Peyer's patch (tissue), 4 donors: Measurements from ENCODE around the gene FOXC1. TPM values are rescaled to one million over a fixed set of nuclear protein-coding genes. Genes with fewer than 3 reads are reported as not detected.

Source experiments
- DNase-seq, 3 donors: peaks; one replicate each; pipeline ENCODE4 v3.0.0-alpha.2; 2017 to 2019
- H3K27ac ChIP-seq, 4 donors: fragments of 200-600 bp; sonication (generic); one replicate each; pipeline ENCODE4 v1.5.1; 2016 to 2019
- H3K27me3 ChIP-seq, 2 donors: fragments of 200-600 bp; sonication (generic); one replicate each; pipeline ENCODE4 v1.5.1; 2019
- H3K36me3 ChIP-seq, 3 donors: fragments of 200-600 bp; sonication (generic); one replicate each; pipeline ENCODE4 v1.5.1; 2016 to 2019
- H3K4me1 ChIP-seq, 4 donors: fragments of 200-600 bp; sonication (generic); one replicate each; pipeline ENCODE4 v1.5.1; 2016 to 2019
- H3K4me3 ChIP-seq, 4 donors: fragments of 200-600 bp; sonication (generic); 1 replicate in 3 of 4; 2 replicates in 1 of 4; pipeline ENCODE4 v1.5.1; 2016 to 2019; ENCODE audit warnings: mild to moderate bottlenecking in 1 of 4
- H3K9me3 ChIP-seq, 4 donors: fragments of 200-600 bp; sonication (generic); one replicate each; pipeline ENCODE4 v1.5.1; 2016 to 2019; ENCODE audit warnings: mild to moderate bottlenecking in 1 of 4
- POLR2A ChIP-seq, 2 donors: fragments of 450-650 bp; IDR thresholded peaks; one replicate each; pipeline ENCODE4 v1.5.1; 2017; ENCODE audit warnings: antibody characterized with exemption in 2 of 2, mild to moderate bottlenecking in 2 of 2, moderate library complexity in 2 of 2
- total RNA-seq, 4 donors: library from RNA; depleted of rRNA; stranded (reverse); fragments of >200 nt; gene quantifications; one replicate each; pipeline ENCODE4 v1.1.0, GENCODE V29; 2016
- TF ChIP-seq, protein P1 (sequence below), 6 experiments: fragments of 450-650 bp in 4 of 6; fragments of 200-600 bp in 2 of 6; sonication (generic) in 1 of 6; IDR thresholded peaks; one replicate each; pipeline ENCODE4 v1.5.1; 2017 to 2019; ENCODE audit warnings: antibody characterized with exemption in 6 of 6, mild to moderate bottlenecking in 3 of 6, moderate library complexity in 1 of 6

The FOXC1 gene
- total RNA-seq, 4 donors from 2014 or later = 1.6 to 3.3 (median 2.7) TPM; not detected in 1

DNA sequence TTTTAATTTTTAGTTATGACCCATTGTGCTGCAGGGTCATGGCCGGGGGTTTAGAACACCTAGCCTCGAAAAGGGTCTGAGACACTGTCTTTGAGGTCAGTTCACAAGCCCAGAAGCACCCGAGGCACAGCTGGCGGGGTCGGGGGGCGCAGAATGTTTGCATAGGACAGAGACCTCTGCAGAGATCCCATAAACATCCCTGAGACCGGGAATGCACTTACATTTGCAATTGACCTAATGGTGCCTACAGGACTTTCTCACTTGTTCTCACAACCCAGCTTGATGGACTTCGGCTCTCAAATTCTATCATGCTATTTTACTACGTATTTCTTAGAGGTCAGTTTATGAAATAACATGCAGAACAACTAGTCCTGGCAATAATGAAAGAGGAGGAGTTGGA is 33.5 kb upstream of the FOXC1 start:
- no peaks in the 10 kb centered on the region for H3K36me3 ChIP-seq
- no peak overlapping the region for H3K27ac ChIP-seq
- no peaks in the 10 kb centered on the region for H3K4me1 ChIP-seq
- H3K4me3 ChIP-seq = no peak overlapping the region
- no peaks in the 10 kb centered on the region for H3K9me3 ChIP-seq
- DNase-seq = no peak
- no peaks in the 10 kb centered on the region for H3K27me3 ChIP-seq
- TF ChIP-seq, protein P1, sequence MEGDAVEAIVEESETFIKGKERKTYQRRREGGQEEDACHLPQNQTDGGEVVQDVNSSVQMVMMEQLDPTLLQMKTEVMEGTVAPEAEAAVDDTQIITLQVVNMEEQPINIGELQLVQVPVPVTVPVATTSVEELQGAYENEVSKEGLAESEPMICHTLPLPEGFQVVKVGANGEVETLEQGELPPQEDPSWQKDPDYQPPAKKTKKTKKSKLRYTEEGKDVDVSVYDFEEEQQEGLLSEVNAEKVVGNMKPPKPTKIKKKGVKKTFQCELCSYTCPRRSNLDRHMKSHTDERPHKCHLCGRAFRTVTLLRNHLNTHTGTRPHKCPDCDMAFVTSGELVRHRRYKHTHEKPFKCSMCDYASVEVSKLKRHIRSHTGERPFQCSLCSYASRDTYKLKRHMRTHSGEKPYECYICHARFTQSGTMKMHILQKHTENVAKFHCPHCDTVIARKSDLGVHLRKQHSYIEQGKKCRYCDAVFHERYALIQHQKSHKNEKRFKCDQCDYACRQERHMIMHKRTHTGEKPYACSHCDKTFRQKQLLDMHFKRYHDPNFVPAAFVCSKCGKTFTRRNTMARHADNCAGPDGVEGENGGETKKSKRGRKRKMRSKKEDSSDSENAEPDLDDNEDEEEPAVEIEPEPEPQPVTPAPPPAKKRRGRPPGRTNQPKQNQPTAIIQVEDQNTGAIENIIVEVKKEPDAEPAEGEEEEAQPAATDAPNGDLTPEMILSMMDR (IDR thresholded peaks at IDR 0.05) = no peak
- no peak for TF ChIP-seq POLR2A (IDR thresholded peaks at IDR 0.05)

DNA sequence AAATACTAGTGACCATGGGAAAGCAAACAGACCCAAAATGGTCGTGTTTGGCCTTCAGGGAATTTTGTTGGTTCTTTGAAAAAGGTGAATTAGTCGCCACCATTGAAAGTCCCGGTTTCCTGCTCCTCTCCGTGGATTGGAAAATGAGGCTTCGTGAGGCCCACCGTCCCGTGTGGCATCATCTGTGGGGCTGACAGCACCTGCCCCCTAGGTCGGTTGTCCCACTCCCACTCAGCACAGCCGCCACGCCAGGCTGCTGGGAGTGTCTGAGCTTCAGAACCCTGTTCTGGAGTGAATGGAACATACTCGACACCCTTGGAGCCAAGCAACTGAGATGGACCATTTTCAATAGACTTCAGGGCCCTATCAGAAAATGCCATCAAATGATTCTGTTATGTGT is 33.0 kb upstream of the FOXC1 start:
- no peaks in the 10 kb centered on the region for H3K27me3 ChIP-seq
- no peak overlapping the region for H3K27ac ChIP-seq
- no peak for DNase-seq
- H3K36me3 ChIP-seq = no peaks in the 10 kb centered on the region
- no peaks in the 10 kb centered on the region for H3K4me1 ChIP-seq
- no peaks in the 10 kb centered on the region for H3K9me3 ChIP-seq
- H3K4me3 ChIP-seq = no peak overlapping the region
- TF ChIP-seq, protein P1 (IDR thresholded peaks at IDR 0.05) = no peak
- no peak for TF ChIP-seq POLR2A (IDR thresholded peaks at IDR 0.05)

DNA sequence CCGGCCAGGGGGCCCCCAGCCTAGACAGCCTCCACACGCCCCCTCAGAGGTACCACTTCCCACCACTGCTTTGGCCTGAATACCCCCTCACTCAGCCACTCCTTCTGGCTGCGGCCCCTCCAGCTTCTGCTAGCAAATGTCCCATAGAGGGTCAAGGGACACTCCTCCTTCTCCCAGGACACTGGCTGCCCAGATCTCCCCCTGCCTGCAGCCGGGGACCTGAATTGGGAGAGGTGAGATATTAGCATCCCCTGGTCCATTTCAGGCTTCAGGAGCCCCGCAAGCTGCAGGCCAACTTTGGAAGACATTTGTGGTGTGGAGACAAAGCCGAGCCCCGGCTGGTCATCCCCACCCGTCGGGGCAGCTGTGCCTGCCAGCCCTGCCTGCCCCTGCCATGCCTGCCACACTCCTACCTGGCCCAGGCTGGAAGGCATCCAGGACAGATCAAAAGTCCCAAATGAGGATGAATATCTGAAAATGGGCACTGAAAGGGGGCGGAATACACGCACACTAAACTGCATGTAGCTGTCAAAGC is 32.5 kb upstream of the FOXC1 start:
- TF ChIP-seq, protein P1 (IDR thresholded peaks at IDR 0.05) = no peak
- no peak for TF ChIP-seq POLR2A (IDR thresholded peaks at IDR 0.05)
- no peak overlapping the region for H3K4me3 ChIP-seq
- H3K27me3 ChIP-seq = no peaks in the 10 kb centered on the region
- no peak overlapping the region for H3K27ac ChIP-seq
- H3K36me3 ChIP-seq = no peaks in the 10 kb centered on the region
- H3K4me1 ChIP-seq = no peaks in the 10 kb centered on the region
- no peaks in the 10 kb centered on the region for H3K9me3 ChIP-seq
- no peak for DNase-seq

DNA sequence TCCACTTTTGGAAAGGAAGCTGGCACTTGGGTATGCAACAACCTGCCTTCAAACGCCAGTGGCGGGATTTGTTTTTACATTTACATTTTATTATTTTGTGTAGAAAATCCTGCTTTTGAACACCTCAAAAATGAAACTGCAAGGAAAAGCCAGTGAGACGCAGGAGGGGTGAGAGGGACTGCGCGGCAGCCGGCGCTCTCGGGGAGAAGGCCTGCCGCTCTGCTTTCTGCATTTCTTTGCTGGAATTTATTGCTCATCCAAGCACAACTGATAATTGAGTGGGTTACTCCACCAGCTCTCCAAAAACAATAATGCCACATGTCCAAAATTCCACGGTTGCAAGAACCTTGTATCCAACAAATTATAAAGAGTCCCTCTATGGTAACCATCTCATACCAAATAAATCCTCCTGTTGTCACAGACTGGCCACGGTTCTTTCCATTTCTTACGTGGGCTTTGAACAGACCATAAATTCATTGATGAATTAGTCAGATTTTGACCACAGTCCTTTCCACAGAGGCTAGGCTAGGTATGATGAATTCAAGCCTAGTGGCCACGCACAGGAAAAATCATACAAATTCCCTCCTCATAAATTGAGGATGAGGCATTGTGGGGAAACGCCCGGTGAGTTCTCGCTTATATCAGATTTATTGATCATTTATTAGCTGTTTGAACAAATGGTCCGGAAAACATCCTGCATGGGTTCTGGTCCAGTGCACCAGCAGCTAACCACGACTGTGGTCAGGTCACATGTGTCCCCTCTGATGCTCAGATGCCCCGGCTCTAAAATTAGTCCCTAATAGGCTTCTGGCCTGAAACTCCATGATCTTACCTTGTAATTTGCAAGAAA is 31.6 kb upstream of the FOXC1 start:
- H3K9me3 ChIP-seq = no peaks in the 10 kb centered on the region
- no peaks in the 10 kb centered on the region for H3K4me1 ChIP-seq
- H3K27ac ChIP-seq = no peak overlapping the region
- DNase-seq = peak in 1 of 3 donors; percentile 26
- no peaks in the 10 kb centered on the region for H3K36me3 ChIP-seq
- H3K4me3 ChIP-seq = no peak overlapping the region
- H3K27me3 ChIP-seq = no peaks in the 10 kb centered on the region
- TF ChIP-seq, protein P1 (IDR thresholded peaks at IDR 0.05) = no peak
- no peak for TF ChIP-seq POLR2A (IDR thresholded peaks at IDR 0.05)

DNA sequence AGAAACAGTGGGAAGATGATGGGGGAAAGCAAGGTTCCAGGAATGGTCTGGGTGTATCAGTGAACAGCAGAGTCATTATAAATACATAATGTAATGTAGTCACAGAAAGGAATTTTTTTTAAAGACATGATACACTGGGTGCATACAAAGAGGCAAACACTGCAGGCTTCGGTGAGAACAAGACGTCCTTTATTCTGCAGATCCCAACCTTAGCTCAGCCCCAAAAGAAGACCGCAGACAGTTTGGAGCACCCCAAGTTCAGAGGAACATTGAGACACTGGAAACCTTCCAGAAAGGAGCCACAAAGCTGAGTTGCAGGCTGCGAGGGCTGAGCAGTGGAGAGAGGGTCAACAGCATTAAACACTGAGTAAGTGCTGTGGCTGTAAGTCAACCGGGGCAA is 30.6 kb upstream of the FOXC1 start:
- Histone ChIP-seq H3K27ac (no peak overlapping the region), H3K4me1 (no peaks in the 10 kb centered on the region), H3K36me3 (no peaks in the 10 kb centered on the region), H3K4me3 (no peak overlapping the region), H3K9me3 (no peaks in the 10 kb centered on the region), H3K27me3 (no peaks in the 10 kb centered on the region)
- TF ChIP-seq, protein P1 (IDR thresholded peaks at IDR 0.05) = no peak
- TF ChIP-seq POLR2A (IDR thresholded peaks at IDR 0.05) = no peak
- no peak for DNase-seq
